HFFc6 (cell line): ENCODE results near the gene AGT. TPM values are rescaled to one million over a fixed set of nuclear protein-coding genes. Genes with fewer than 3 reads are reported as not detected.

Experiments used
- DNase-seq: peaks from one replicate; pipeline ENCODE4 v3.0.0-alpha.2; 2018
- H3K27ac Mint-ChIP-seq: 2 replicates; pipeline ENCODE4 v1.8.0; 2020; ENCODE audit warnings: mild to moderate bottlenecking, mixed read lengths
- H3K27me3 Mint-ChIP-seq: 2 replicates; pipeline ENCODE4 v1.8.0; 2021; ENCODE audit warnings: mild to moderate bottlenecking, moderate library complexity, mixed read lengths; ENCODE audit not compliant: insufficient read depth
- H3K36me3 Mint-ChIP-seq: 2 replicates; pipeline ENCODE4 v1.8.0; 2021; ENCODE audit warnings: low read depth, mixed read lengths
- H3K4me1 Mint-ChIP-seq: 2 replicates; pipeline ENCODE4 v1.8.0; 2020; ENCODE audit warnings: low read depth, mixed read lengths
- H3K4me3 Mint-ChIP-seq: 2 replicates; pipeline ENCODE4 v1.8.0; 2020; ENCODE audit warnings: mild to moderate bottlenecking, moderate library complexity, mixed read lengths
- H3K9me3 Mint-ChIP-seq: 2 replicates; pipeline ENCODE4 v1.8.0; 2020; ENCODE audit warnings: mild to moderate bottlenecking, mixed read lengths
- total RNA-seq, 6 experiments: library from RNA; stranded (reverse); fragmentation: NEBNext Ultra II Directional; extraction: Animal tissue kit (Norgen Biotek cat#: 25700); gene quantifications; 2 replicates in 1 of 6; 3 replicates in 5 of 6; pipeline ENCODE4 v1.2.3, GENCODE V29; 2021
- TF ChIP-seq, protein P1 (sequence below): fragments of 200-600 bp; sonication (generic); IDR thresholded peaks from 2 replicates; pipeline ENCODE4 v1.5.0; 2021; ENCODE audit warnings: antibody characterized with exemption, mild to moderate bottlenecking

AGT gene
- total RNA-seq, 6 experiments from 2014 or later = 0.09 to 0.19 (median 0.13) TPM; not detected in 2

DNA sequence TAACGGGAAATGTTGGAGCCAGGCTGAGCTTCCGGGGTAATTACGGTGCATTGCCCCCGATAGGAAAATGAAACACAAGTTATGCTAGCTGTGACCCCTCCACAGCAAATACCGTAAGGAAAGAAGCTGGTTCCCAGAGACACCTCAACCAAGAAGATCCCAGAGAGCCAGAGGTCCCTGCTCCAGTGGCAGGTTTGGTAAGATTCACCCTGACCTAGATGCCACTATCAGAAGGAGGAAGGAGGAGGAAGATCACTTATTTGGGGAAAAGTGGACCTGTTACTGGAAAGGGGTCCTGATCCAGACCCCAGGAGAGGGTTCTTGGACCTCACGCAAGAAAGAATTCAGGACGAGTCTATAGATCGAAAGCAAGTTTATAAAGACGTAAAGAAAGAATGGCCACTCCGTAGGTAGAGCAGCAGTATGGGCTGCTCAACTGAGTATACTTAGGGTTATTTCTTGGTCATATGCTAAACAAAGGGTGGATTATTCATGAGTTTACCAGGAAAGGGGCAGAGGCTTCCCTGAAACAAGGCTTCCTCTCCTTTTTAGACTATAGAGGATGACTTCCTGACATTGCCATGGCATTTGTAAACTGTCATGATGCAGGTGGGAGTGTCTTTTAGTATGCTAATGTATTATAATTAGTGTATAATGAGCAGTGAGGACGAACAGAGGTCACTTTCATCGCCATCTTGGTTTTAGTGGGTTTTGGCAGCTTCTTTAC, 25.8 kb upstream of the AGT start:
- TF ChIP-seq, protein P1, sequence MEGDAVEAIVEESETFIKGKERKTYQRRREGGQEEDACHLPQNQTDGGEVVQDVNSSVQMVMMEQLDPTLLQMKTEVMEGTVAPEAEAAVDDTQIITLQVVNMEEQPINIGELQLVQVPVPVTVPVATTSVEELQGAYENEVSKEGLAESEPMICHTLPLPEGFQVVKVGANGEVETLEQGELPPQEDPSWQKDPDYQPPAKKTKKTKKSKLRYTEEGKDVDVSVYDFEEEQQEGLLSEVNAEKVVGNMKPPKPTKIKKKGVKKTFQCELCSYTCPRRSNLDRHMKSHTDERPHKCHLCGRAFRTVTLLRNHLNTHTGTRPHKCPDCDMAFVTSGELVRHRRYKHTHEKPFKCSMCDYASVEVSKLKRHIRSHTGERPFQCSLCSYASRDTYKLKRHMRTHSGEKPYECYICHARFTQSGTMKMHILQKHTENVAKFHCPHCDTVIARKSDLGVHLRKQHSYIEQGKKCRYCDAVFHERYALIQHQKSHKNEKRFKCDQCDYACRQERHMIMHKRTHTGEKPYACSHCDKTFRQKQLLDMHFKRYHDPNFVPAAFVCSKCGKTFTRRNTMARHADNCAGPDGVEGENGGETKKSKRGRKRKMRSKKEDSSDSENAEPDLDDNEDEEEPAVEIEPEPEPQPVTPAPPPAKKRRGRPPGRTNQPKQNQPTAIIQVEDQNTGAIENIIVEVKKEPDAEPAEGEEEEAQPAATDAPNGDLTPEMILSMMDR = no peak
- H3K27me3 Mint-ChIP-seq = peaks cover 8% of the 10 kb centered on the region

DNA sequence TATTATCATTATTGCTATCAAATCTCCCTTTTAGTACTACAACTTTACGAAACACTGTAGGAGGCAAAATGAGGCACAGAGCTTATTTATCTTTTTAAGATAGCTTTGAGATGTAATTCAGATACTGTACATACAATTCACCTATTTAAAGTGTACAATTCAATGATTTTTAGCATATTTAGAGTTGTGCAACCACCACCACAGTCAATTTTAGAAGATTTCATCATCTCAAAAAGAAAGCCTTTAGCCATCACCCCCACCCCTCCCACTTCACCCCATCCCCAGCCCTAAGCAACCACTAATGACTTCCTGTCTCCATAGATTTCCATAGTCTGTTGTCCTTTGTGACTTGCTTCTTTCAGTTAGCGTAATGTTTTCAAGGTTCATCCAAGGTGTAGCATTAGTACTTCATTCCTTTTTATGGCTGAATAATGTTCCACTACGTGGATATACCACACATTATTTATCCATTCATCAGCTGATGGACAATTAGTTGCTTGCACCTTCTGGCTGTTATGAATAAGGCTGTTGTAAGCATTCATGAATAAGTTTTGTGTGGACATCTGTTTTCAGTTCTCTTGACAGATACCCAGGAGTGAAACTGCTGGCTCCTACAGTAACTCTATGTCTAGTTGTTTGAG, 23.8 kb upstream of the AGT start:
- H3K36me3 Mint-ChIP-seq = no peaks in the 10 kb centered on the region
- 0 out of 2 replicates have a peak, but pooled peaks cover 4% of the 10 kb centered on the region for H3K4me1 Mint-ChIP-seq
- TF ChIP-seq, protein P1 = no peak
- H3K4me3 Mint-ChIP-seq = no peak overlapping the region
- no peak for DNase-seq
- peaks cover 8% of the 10 kb centered on the region for H3K27me3 Mint-ChIP-seq
- H3K27ac Mint-ChIP-seq = no peak overlapping the region
- H3K9me3 Mint-ChIP-seq = no peaks in the 10 kb centered on the region

More for the DNA sequence above, 25.8 kb upstream of the AGT start:
- peaks cover 12% of the 10 kb centered on the region; the same call in 1 of the 2 replicates for H3K4me1 Mint-ChIP-seq
- no peaks in the 10 kb centered on the region for H3K9me3 Mint-ChIP-seq
- H3K36me3 Mint-ChIP-seq = no peaks in the 10 kb centered on the region
- no peak for DNase-seq
- H3K27ac Mint-ChIP-seq = no peak overlapping the region
- H3K4me3 Mint-ChIP-seq = no peak overlapping the region

DNA sequence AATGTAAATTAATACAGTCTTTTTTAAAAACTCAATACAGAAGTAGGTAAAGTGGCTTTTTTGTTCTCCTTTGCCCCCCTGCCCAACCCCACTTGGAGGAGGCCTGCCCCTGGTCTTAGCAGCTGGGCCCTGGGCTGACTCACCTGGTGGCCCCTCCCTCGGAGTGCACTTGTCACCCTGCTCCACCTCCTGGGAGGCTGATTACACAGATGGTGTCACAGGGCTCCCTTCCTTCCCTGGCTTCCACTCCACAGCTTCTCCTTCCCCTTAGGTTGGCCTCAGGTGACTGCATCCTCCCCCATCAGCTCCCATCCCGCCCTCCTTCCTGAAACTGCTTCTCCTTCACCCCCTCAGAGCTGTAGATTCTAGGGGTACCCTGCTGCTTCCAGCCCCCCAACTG, 21.5 kb upstream of the AGT start:
- H3K4me1 Mint-ChIP-seq = 0 out of 2 replicates have a peak, but pooled peaks cover 4% of the 10 kb centered on the region
- no peak for DNase-seq
- TF ChIP-seq, protein P1 = no peak

DNA sequence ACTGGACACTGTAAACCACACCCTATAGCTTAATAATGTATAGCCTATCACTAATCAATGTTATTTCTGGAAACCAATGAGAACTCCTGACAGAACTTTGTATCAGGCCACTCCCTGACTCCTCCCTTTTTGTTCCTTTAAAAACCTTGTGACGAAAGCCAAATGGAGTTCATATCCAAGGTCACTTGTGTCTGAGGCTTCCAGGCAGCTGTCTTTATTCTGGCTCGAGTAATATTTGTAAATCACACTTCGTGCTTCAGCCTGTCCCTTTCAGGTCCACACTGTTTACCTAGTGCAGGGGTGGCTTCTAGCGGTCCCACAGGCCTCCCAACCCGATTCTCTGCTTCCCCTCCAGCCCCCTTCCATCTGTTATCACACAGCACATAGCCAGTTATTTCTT, 17.1 kb upstream of the AGT start:
- no peaks in the 10 kb centered on the region for H3K36me3 Mint-ChIP-seq
- TF ChIP-seq, protein P1 = no peak

More for the DNA sequence above, 21.5 kb upstream of the AGT start:
- peaks cover 12% of the 10 kb centered on the region for H3K27me3 Mint-ChIP-seq
- no peak overlapping the region for H3K27ac Mint-ChIP-seq
- no peaks in the 10 kb centered on the region for H3K36me3 Mint-ChIP-seq
- H3K9me3 Mint-ChIP-seq = no peaks in the 10 kb centered on the region
- no peak overlapping the region for H3K4me3 Mint-ChIP-seq

DNA sequence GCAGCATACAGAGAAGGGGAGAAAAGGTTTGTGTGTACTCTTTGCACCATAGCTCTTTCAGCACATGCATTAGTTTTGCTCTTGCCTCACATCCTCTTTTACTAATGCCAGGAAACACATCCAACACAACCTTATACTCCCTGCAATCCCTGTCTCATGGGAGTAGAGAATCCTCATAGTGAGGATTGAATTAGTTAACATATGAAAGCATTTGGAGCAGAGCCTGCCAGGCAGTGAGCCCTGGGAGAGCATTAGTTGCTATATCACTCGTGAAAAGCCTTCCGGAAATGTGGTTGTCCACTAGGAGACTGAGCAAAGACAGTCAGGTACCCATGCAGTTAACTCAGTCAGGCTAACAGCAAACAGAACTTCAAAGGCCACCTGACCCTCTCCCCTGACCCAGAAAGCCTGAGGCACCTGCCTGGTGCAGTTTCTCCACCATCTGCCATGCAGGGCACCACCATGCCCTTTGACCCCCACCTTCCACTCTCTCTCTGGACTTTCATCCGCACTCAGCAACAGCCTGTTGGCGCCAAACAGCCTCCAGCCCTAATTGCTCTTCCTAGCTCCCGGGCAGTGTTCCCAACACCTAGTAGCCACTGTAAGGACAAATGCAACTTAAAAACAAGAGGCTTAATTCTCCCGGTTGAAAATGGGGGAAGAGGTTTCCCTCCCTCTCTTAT, 14.9 kb upstream of the AGT start:
- no peak overlapping the region for H3K27ac Mint-ChIP-seq
- no peaks in the 10 kb centered on the region for H3K9me3 Mint-ChIP-seq

More for the DNA sequence above, 17.1 kb upstream of the AGT start:
- Mint-ChIP-seq H3K4me3 (no peak overlapping the region), H3K9me3 (no peaks in the 10 kb centered on the region), H3K27me3 (peaks cover 10% of the 10 kb centered on the region), H3K4me1 (no peaks in the 10 kb centered on the region), H3K27ac (no peak overlapping the region)
- no peak for DNase-seq

More for the DNA sequence above, 14.9 kb upstream of the AGT start:
- no peaks in the 10 kb centered on the region for H3K36me3 Mint-ChIP-seq
- no peak for DNase-seq
- H3K4me1 Mint-ChIP-seq = no peaks in the 10 kb centered on the region
- H3K27me3 Mint-ChIP-seq = peaks cover 7% of the 10 kb centered on the region
- TF ChIP-seq, protein P1 = no peak
- H3K4me3 Mint-ChIP-seq = no peak overlapping the region
